HCT116 (cell line): ENCODE measurements around the gene IRAK2. TPM values are rescaled to one million over a fixed set of nuclear protein-coding genes. Genes with fewer than 3 reads are reported as not detected.

ENCODE experiments used
- ATAC-seq: fragments of 200-7000 bp; cut with Tn5 transposase; 2 replicates; pipeline ENCODE4 v1.9.1; 2020; ENCODE audit warnings: mild to moderate bottlenecking, moderate library complexity
- BruUV-seq: library from RNA; stranded (reverse); fragments of 400-500 nt; replicated peaks from 2 replicates; lab custom pipeline; 2021; lab: Mats Ljungman, UMichigan
- CTCF ChIA-PET: fragments of 300-600 bp; sonication (Branson Sonifier 250); formaldehyde crosslinking; loops from one replicate; lab custom pipeline; 2021; ENCODE audit warnings: antibody characterized with exemption; lab: Charles Lee
- POLR2A ChIA-PET: fragments of 300-600, 350-600 bp; sonication (Branson Sonifier 250); formaldehyde crosslinking; loops from one replicate; lab custom pipeline; 2021; ENCODE audit warnings: antibody characterized with exemption; lab: Charles Lee
- RAD21 ChIA-PET, 2 experiments: fragments of 300-600 bp; sonication (Branson Sonifier 250); formaldehyde crosslinking; loops; one replicate each; lab custom pipeline; 2023; ENCODE audit warnings: low total read pairs in 2 of 2; ENCODE audit not compliant: uncharacterized antibody in 2 of 2, unreplicated experiment in 2 of 2, low non-redundant PET in 1 of 2; lab: Charles Lee
- DNase-seq: peaks from one replicate; pipeline ENCODE4 v3.0.0-alpha.2; 2010; ENCODE audit warnings: low read depth, low spot score
- H2AFZ ChIP-seq: fragments of 200-600 bp; shearing (Covaris generic), sonication (generic); 2 replicates; pipeline ENCODE4 v1.6.1; 2017; ENCODE audit warnings: low read depth, mixed run types, mixed read lengths, antibody characterized with exemption, low read length; ENCODE audit not compliant: poor library complexity, severe bottlenecking
- H3K27ac ChIP-seq: 2 replicates; pipeline ENCODE4 v1.5.1; 2012; ENCODE audit warnings: low read depth, low read length
- H3K27me3 ChIP-seq: fragments of 200-600 bp; sonication (generic); 2 replicates; pipeline ENCODE4 v1.6.1; 2016; ENCODE audit warnings: mixed run types, low read length, mixed read lengths; ENCODE audit not compliant: insufficient read depth
- H3K36me3 ChIP-seq, 2 experiments: fragments of 200-500 bp in 1 of 2; fragments of 200-600 bp in 1 of 2; sonication (Bioruptor generic) in 1 of 2; sonication (generic) in 1 of 2; 2 replicates each; pipeline versions ENCODE4 v1.5.1 to v1.6.1; 2014 to 2016; ENCODE audit warnings: low read length in 2 of 2, inconsistent platforms in 1 of 2, mixed read lengths in 1 of 2, mixed run types in 1 of 2; ENCODE audit not compliant: insufficient read depth in 2 of 2, control insufficient read depth in 1 of 2
- H3K4me1 ChIP-seq, 2 experiments: fragments of 200-600 bp in 1 of 2; sonication (generic) in 1 of 2; 2 replicates each; pipeline versions ENCODE4 v1.5.1 to v1.6.1; 2012 to 2017; ENCODE audit warnings: low read length in 2 of 2, inconsistent platforms in 1 of 2, mild to moderate bottlenecking in 1 of 2, mixed read lengths in 1 of 2, mixed run types in 1 of 2, moderate library complexity in 1 of 2; ENCODE audit not compliant: insufficient read depth in 2 of 2, control insufficient read depth in 1 of 2
- H3K4me2 ChIP-seq: fragments of 200-600 bp; sonication (generic); 2 replicates; pipeline ENCODE4 v1.6.1; 2017; ENCODE audit warnings: mixed run types, low read length, mixed read lengths
- H3K4me3 ChIP-seq, 2 experiments: fragments of 200-600 bp in 1 of 2; sonication (generic) in 1 of 2; replicated peaks in 1 of 2; 2 replicates each; pipeline ENCODE4 v1.5.1; 2011 to 2016; ENCODE audit warnings: low read length in 2 of 2, control low read depth in 1 of 2, low read depth in 1 of 2, mild to moderate bottlenecking in 1 of 2, mixed read lengths in 1 of 2, mixed run types in 1 of 2
- H3K79me2 ChIP-seq: fragments of 200-600 bp; sonication (generic); 2 replicates; pipeline ENCODE4 v1.6.1; 2017; ENCODE audit warnings: mild to moderate bottlenecking, mixed run types, low read length, moderate library complexity, mixed read lengths; ENCODE audit not compliant: insufficient read depth
- H3K9ac ChIP-seq: fragments of 200-600 bp; sonication (generic); 2 replicates; pipeline ENCODE4 v1.6.1; 2016; ENCODE audit warnings: low read length, mixed read lengths
- H3K9me2 ChIP-seq: fragments of 200-600 bp; sonication (generic), shearing (Covaris generic); 2 replicates; pipeline ENCODE4 v1.6.1; 2017; ENCODE audit warnings: mixed run types, mild to moderate bottlenecking, moderate library complexity; ENCODE audit not compliant: insufficient read depth
- H3K9me3 ChIP-seq, 2 experiments: fragments of 200-500 bp in 1 of 2; fragments of 200-600 bp in 1 of 2; sonication (Bioruptor generic) in 1 of 2; sonication (generic) in 1 of 2; 2 replicates each; pipeline ENCODE4 v1.6.1; 2014 to 2017; ENCODE audit warnings: low read length in 2 of 2, mixed read lengths in 2 of 2, inconsistent platforms in 1 of 2, low read depth in 1 of 2, mild to moderate bottlenecking in 1 of 2, mixed run types in 1 of 2, moderate library complexity in 1 of 2; ENCODE audit not compliant: control insufficient read depth in 1 of 2, insufficient read depth in 1 of 2
- H4K20me1 ChIP-seq: fragments of 200-600 bp; sonication (generic), shearing (Covaris generic); 2 replicates; pipeline ENCODE4 v1.6.1; 2017; ENCODE audit warnings: mixed run types, mild to moderate bottlenecking, moderate library complexity; ENCODE audit not compliant: insufficient read depth
- CEBPB ChIP-seq: IDR thresholded peaks from 2 replicates; pipeline ENCODE4 v1.6.1; 2012; ENCODE audit warnings: low read depth
- SP1 ChIP-seq: IDR thresholded peaks from 2 replicates; pipeline ENCODE4 v1.6.1; 2012; ENCODE audit warnings: low read depth
- SRF ChIP-seq: IDR thresholded peaks from 2 replicates; pipeline ENCODE4 v1.6.1; 2012; ENCODE audit warnings: low read depth
- ZFX ChIP-seq: fragments of 450-650 bp; IDR thresholded peaks from 2 replicates; pipeline ENCODE4 v1.6.1; 2017
- ZNF274 ChIP-seq: fragments of 200-500 bp; sonication (Bioruptor generic); IDR thresholded peaks from 2 replicates; pipeline ENCODE4 v1.6.1; 2014; ENCODE audit warnings: mild to moderate bottlenecking, low read depth, low read length, inconsistent platforms
- intact Hi-C: fragments of 100-400 bp; cut with micrococcal nuclease; formaldehyde crosslinking; loops from 2 replicates; pipeline ENCODE4 v1.10.0; 2022
- total RNA-seq: library from RNA; stranded (reverse); gene quantifications from one replicate; pipeline ENCODE4 v1.2.1, GENCODE V29; 2021; ENCODE audit not compliant: unreplicated experiment
- TF ChIP-seq, protein P1 (sequence below): IDR thresholded peaks from 2 replicates; pipeline ENCODE4 v1.6.1; 2012
- TF ChIP-seq, protein P2 (sequence below): IDR thresholded peaks from 2 replicates; pipeline ENCODE4 v1.6.1; 2012; ENCODE audit warnings: low read depth
- TF ChIP-seq, protein P3 (sequence below): IDR thresholded peaks from 2 replicates; pipeline ENCODE4 v1.6.1; 2012
- TF ChIP-seq, protein P4 (sequence below): IDR thresholded peaks from 2 replicates; pipeline ENCODE4 v1.6.1; 2011; ENCODE audit warnings: mild to moderate bottlenecking, low read length, moderate library complexity; ENCODE audit not compliant: insufficient replicate concordance; ENCODE audit errors: extremely low read depth

IRAK2 gene
- total RNA-seq, 1 experiment from 2014 or later, result 3.6 TPM

DNA sequence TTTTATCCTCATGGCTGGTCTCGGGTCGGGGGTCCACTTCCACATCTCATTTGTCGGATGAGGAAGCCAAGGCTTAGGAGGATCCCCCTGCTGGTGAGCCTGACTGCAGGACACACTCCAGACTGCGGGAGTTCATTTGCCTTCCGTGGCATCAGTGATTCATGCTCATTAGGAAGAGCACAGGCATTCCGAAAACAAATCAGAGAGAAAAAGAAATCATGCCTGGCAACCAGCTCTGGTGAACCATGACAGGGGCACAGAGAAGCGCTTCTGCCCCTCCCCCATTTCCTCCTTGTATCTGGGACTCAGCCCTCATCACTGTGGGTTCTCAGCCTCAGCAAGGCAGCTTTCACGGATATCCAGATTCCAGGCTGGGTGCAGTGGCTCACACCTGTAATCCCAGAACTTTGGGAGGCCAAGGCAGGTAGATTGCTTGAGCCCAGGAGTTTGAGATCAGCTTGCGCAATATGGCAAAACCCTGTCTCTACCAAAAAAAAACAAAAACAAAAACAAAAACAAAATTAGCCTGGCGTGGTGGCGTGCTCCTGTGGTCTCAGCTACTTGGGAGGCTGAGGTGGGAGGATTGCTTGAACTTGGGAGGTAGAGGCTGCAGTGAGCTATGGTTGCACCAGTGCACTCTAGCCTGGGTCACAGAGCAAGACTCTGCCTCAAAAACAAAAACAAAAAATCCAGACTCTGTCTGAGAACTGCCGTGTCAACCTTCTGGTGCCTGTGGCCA, 28.4 kb downstream of the IRAK2 start (continued):
- TF ChIP-seq, protein P1, sequence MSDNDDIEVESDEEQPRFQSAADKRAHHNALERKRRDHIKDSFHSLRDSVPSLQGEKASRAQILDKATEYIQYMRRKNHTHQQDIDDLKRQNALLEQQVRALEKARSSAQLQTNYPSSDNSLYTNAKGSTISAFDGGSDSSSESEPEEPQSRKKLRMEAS, result no peak
- TF ChIP-seq CEBPB, result peak; percentile 31; the same call in 1 of the 2 replicates

DNA sequence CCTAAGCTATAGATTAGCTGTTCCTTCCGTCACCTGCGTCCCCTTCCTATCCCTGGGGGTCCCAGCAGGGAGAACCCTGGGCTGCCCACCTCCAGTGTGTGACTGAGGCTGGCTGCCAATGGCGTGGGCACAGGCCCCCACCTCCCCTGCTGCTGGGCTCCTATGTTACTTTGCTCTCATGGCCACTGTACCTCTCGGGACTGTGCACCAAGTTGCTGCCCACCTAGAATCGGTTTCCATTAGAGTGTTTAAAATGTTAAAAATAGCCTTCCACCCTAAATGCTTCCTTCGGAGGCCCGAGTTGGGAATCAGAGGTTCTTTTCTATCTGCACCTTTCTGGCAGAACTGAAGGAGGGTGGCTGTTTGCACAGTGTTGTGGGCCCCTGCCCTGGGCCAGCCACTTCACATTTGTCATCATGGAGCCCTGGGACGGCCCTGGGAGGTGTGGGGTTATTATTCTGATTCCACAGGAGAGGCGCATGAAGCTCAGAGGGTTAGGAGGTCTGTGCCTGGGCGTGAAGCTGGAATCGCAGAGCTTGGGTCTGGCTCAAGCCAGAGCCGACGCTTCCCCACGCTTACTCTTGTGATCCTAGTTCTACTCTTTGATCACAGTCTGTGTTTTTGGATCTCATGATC, 29.1 kb downstream of the IRAK2 start:
- no peak for DNase-seq
- Histone ChIP-seq H3K9me2 (no peaks in the 10 kb centered on the region), H3K27me3 (no peaks in the 10 kb centered on the region), H3K4me1 (peaks cover 42 to 54% of the 10 kb centered on the region in 2 experiments), H3K4me2 (peak overlapping the region; percentile 61; the same call in 1 of the 2 replicates), H3K79me2 (no peaks in the 10 kb centered on the region), H3K27ac (no peak overlapping the region), H3K4me3 (no peak overlapping the region), H3K9ac (no peak overlapping the region), H4K20me1 (no peaks in the 10 kb centered on the region), H3K9me3 (no peaks in the 10 kb centered on the region), H2AFZ (no peak overlapping the region), H3K36me3 (no peaks in the 10 kb centered on the region)
- TF ChIP-seq, protein P2, sequence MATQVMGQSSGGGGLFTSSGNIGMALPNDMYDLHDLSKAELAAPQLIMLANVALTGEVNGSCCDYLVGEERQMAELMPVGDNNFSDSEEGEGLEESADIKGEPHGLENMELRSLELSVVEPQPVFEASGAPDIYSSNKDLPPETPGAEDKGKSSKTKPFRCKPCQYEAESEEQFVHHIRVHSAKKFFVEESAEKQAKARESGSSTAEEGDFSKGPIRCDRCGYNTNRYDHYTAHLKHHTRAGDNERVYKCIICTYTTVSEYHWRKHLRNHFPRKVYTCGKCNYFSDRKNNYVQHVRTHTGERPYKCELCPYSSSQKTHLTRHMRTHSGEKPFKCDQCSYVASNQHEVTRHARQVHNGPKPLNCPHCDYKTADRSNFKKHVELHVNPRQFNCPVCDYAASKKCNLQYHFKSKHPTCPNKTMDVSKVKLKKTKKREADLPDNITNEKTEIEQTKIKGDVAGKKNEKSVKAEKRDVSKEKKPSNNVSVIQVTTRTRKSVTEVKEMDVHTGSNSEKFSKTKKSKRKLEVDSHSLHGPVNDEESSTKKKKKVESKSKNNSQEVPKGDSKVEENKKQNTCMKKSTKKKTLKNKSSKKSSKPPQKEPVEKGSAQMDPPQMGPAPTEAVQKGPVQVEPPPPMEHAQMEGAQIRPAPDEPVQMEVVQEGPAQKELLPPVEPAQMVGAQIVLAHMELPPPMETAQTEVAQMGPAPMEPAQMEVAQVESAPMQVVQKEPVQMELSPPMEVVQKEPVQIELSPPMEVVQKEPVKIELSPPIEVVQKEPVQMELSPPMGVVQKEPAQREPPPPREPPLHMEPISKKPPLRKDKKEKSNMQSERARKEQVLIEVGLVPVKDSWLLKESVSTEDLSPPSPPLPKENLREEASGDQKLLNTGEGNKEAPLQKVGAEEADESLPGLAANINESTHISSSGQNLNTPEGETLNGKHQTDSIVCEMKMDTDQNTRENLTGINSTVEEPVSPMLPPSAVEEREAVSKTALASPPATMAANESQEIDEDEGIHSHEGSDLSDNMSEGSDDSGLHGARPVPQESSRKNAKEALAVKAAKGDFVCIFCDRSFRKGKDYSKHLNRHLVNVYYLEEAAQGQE, result no peak
- no peak for TF ChIP-seq ZNF274
- TF ChIP-seq ZFX, result no peak
- no peak for TF ChIP-seq SRF
- TF ChIP-seq, protein P3, sequence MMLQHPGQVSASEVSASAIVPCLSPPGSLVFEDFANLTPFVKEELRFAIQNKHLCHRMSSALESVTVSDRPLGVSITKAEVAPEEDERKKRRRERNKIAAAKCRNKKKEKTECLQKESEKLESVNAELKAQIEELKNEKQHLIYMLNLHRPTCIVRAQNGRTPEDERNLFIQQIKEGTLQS, result no peak
- TF ChIP-seq SP1, result no peak
- no peak for TF ChIP-seq CEBPB
- TF ChIP-seq, protein P4, sequence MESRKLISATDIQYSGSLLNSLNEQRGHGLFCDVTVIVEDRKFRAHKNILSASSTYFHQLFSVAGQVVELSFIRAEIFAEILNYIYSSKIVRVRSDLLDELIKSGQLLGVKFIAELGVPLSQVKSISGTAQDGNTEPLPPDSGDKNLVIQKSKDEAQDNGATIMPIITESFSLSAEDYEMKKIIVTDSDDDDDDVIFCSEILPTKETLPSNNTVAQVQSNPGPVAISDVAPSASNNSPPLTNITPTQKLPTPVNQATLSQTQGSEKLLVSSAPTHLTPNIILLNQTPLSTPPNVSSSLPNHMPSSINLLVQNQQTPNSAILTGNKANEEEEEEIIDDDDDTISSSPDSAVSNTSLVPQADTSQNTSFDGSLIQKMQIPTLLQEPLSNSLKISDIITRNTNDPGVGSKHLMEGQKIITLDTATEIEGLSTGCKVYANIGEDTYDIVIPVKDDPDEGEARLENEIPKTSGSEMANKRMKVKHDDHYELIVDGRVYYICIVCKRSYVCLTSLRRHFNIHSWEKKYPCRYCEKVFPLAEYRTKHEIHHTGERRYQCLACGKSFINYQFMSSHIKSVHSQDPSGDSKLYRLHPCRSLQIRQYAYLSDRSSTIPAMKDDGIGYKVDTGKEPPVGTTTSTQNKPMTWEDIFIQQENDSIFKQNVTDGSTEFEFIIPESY, result no peak
- no TSS peak for BruUV-seq
- ChIA-PET RAD21 (no interaction called here), CTCF (interaction anchor here (0.9 kb wide), 1 partner anchor 12 kb away, joined by 3 read pairs; no protein-coding TSS in a partner anchor), POLR2A (no interaction called here)
- intact Hi-C loops, result no loop called here
- no peak for ATAC-seq
